ENCODE data around the gene SMOC1.

Gene SMOC1

GRCh38 chr14:70047598-70048312 is 168.5 kb downstream of the SMOC1 start:
- no peak for DNase-seq

GRCh38 chr14:70048313-70048654 is 169.1 kb downstream of the SMOC1 start:
- no peak for DNase-seq

DNA sequence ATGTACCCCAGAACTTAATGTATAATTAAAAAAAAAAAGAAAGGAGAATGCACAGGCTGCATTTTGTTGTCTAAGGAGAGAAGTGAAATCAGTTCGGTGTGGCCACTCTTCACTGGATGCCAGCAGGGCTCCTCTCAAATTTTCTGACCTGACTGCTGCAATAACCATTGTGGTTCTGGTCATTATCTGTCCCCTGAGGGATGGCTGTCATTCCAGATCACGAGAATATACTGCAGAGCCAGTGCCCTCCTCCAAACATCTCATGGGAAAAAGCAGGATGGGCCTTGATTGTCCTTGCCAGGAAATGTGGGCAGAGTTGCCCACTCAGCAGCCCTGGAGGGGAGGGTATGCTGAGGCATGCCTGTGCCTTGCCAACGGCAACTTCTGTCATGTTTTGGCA is 170.4 kb downstream of the SMOC1 start:
- no peak for DNase-seq

- no peak for DNase-seq
Measured at GRCh38 chr14:70050136-70050535, 170.9 kb downstream of the SMOC1 start.

GRCh38 chr14:70052990-70053389 is 173.8 kb downstream of the SMOC1 start:
- DNase-seq = no peak

DNA sequence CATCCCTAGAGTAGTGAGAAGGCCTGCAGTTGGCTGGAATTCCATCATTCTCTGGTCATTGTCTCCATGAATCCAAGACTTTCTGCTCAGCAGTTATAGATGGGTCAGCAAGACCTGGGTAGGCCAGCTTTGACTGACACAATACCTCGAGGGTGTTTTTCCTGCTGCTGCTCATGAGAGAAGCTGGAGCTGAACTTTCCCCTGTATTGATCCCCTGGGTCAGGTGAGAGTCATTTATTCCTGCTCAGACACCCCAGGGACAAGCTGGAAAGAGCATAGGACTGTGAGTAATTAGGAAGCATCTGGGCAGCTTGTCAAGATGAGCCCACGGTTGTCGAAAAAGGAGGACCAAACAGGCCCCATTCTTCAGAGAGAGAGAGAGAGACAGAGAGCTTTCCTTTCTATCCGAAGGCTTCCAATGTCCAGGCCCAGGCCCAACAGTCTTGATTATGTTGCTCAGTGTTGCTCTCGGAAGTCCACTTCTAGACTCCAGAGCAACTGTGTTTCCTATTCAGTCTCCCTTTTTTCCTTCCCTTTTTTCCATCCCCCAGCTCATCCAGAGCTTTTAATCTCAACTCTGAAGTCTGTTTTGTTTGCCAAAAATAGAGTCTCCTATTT is 178.4 kb downstream of the SMOC1 start:
- no peak for DNase-seq

DNA sequence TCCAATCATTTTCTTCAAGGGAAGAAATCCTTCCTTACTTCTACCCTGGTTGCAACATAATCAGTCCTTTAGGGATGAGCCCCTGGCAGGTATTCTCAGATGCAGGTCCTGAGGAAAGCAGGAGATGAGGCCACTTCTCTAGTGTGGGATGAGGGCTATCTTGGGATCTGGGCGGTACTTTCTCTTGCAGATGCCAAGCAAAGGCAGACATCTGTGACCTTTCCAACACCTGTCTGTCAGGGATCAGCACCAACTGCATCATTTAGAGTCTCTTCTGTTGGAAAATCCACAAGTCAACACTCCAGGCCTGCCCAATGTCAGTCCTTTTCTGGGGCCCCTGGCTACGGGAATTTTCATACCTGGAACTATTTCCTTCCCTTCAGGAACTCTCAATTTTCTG is 180.3 kb downstream of the SMOC1 start:
- no peak for DNase-seq

GRCh38 chr14:70061108-70061507 is 181.9 kb downstream of the SMOC1 start:
- DNase-seq = no peak

- no peak for DNase-seq
Measured at GRCh38 chr14:70064136-70064865, 185.1 kb downstream of the SMOC1 start.

DNA sequence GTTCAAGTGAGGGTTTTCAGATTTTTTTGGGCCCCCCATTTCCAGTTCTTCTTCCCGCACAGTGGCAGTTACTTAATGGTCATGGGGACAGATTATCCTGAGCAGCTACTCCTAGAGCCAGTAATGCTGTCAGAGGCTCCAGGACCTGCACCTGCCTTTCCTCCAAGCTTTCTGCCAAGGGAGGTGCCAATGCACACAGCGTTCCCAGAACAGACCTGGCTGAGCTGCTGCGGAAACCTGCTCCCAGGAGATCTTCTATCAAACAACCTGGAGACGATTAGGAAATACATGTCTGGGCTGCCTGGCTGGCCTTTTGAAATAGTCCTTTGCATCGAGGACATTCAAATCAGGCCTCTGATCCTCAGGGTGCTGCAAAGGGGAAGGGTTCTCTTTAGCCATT is 188.6 kb downstream of the SMOC1 start:
- DNase-seq = no peak

- no peak for DNase-seq
Measured at GRCh38 chr14:70069186-70069585, 190.0 kb downstream of the SMOC1 start.

- peak; percentile 38 for DNase-seq
Measured at GRCh38 chr14:70073924-70074566, 194.8 kb downstream of the SMOC1 start.

DNA sequence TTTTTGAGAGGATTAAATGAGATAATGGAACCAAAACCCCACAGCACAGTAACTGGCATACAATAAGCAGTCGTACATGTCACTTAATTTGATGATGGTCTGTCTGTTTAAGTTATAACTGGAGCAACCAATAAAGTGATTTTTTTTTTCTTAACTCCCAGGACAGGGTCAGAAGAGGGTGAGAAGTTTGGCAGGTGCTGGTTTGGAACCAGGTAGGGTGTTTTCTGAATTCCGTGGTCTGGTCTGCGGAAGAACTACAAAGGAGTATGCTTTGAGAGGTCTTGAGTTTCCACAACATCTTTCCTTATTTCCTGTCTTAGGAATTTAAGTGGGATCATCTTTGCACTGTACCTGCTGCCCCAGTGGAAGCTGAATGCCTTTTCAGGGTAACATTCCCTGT is 197.8 kb downstream of the SMOC1 start:
- no peak for DNase-seq

- no peak for DNase-seq
Measured at GRCh38 chr14:70077720-70078119, 198.5 kb downstream of the SMOC1 start.

- DNase-seq = no peak
Measured at GRCh38 chr14:70078329-70078728, 199.1 kb downstream of the SMOC1 start.

GRCh38 chr14:70080076-70080475 is 200.9 kb downstream of the SMOC1 start:
- no peak for DNase-seq
